WTC11 (cell line): ENCODE data around the gene METRNL. TPM values are rescaled to one million over a fixed set of nuclear protein-coding genes. Genes with fewer than 3 reads are reported as not detected.

Experiments used
- ATAC-seq: fragments of 200-7000 bp; cut with Tn5 transposase; 2 replicates; pipeline ENCODE4 v1.10.0; 2021; ENCODE audit warnings: mild to moderate bottlenecking, moderate library complexity
- CTCF ChIA-PET: fragments of 300-600 bp; sonication (Branson Sonifier 250); formaldehyde crosslinking; loops from one replicate; lab custom pipeline; 2021; ENCODE audit warnings: antibody characterized with exemption; lab: Charles Lee
- POLR2A ChIA-PET: fragments of 350-600 bp; sonication (Branson Sonifier 250); formaldehyde crosslinking; loops from one replicate; lab custom pipeline; 2021; ENCODE audit warnings: antibody characterized with exemption; lab: Charles Lee
- DNase-seq: peaks from one replicate; pipeline ENCODE4 v3.0.0; 2021; ENCODE audit warnings: low spot score
- H3K27ac Mint-ChIP-seq: 2 replicates; pipeline ENCODE4 v1.8.0; 2021; ENCODE audit warnings: mixed read lengths
- H3K27me3 Mint-ChIP-seq: 2 replicates; pipeline ENCODE4 v1.8.0; 2021; ENCODE audit warnings: low read depth, mild to moderate bottlenecking, moderate library complexity, mixed read lengths
- H3K36me3 Mint-ChIP-seq: 2 replicates; pipeline ENCODE4 v1.8.0; 2021; ENCODE audit warnings: mixed read lengths
- H3K4me1 Mint-ChIP-seq: 2 replicates; pipeline ENCODE4 v1.8.0; 2022; ENCODE audit warnings: mixed read lengths
- H3K4me3 Mint-ChIP-seq: 2 replicates; pipeline ENCODE4 v1.8.0; 2021; ENCODE audit warnings: mild to moderate bottlenecking, moderate library complexity, mixed read lengths
- H3K9me3 Mint-ChIP-seq: 2 replicates; pipeline ENCODE4 v1.8.0; 2021; ENCODE audit warnings: mixed read lengths
- CBFB ChIP-seq: sonication (generic); formaldehyde crosslinking; IDR thresholded peaks from 2 replicates; pipeline ENCODE4 v1.8.1; 2022; ENCODE audit warnings: mild to moderate bottlenecking, low read depth, missing genetic modification reagents
- CDX4 ChIP-seq: fragments of 250-450 bp; sonication (Bioruptor Pico); IDR thresholded peaks from 2 replicates; pipeline ENCODE4 v1.9.0; 2021; ENCODE audit warnings: moderate library complexity, mild to moderate bottlenecking, inconsistent platforms, borderline replicate concordance
- E2F4 ChIP-seq: sonication (generic); formaldehyde crosslinking; IDR thresholded peaks from 2 replicates; pipeline ENCODE4 v1.8.1; 2022; ENCODE audit warnings: low read depth, mild to moderate bottlenecking, moderate library complexity, missing genetic modification reagents, borderline replicate concordance
- E2F5 ChIP-seq: sonication (generic); formaldehyde crosslinking; IDR thresholded peaks from 2 replicates; pipeline ENCODE4 v1.8.1; 2022; ENCODE audit warnings: mild to moderate bottlenecking, moderate library complexity, missing genetic modification reagents
- ERG ChIP-seq: fragments of 250-450 bp; sonication (Bioruptor Pico); IDR thresholded peaks from 2 replicates; pipeline ENCODE4 v1.8.0; 2021; ENCODE audit warnings: mild to moderate bottlenecking
- GRHL2 ChIP-seq: fragments of 250-450 bp; sonication (Bioruptor Pico); IDR thresholded peaks from 2 replicates; pipeline ENCODE4 v1.8.0; 2022; ENCODE audit warnings: mild to moderate bottlenecking, moderate library complexity; ENCODE audit not compliant: insufficient replicate concordance, severe bottlenecking
- HMGA2 ChIP-seq: fragments of 250-450 bp; sonication (Bioruptor Pico); IDR thresholded peaks from 2 replicates; pipeline ENCODE4 v1.4.0; 2021; ENCODE audit warnings: mild to moderate bottlenecking, moderate library complexity
- IRF1 ChIP-seq: sonication (generic); formaldehyde crosslinking; IDR thresholded peaks from 2 replicates; pipeline ENCODE4 v1.8.0; 2023; ENCODE audit warnings: missing genetic modification reagents
- JUN ChIP-seq: sonication (generic); formaldehyde crosslinking; IDR thresholded peaks from 2 replicates; pipeline ENCODE4 v1.8.0; 2023; ENCODE audit warnings: mild to moderate bottlenecking, missing genetic modification reagents
- MLX ChIP-seq: sonication (generic); formaldehyde crosslinking; IDR thresholded peaks from 2 replicates; pipeline ENCODE4 v1.8.1; 2023; ENCODE audit warnings: mild to moderate bottlenecking, missing genetic modification reagents, moderate library complexity
- NR3C1 ChIP-seq: sonication (generic); formaldehyde crosslinking; conservative IDR thresholded peaks from 2 replicates; pipeline ENCODE4 v1.8.1; 2023; ENCODE audit warnings: low read depth, mild to moderate bottlenecking, missing genetic modification reagents
- OVOL2 ChIP-seq: fragments of 250-450 bp; sonication (Bioruptor Pico); IDR thresholded peaks from 2 replicates; pipeline ENCODE4 v1.9.0; 2021; ENCODE audit warnings: mild to moderate bottlenecking, borderline replicate concordance
- PRDM15 ChIP-seq: sonication (generic); formaldehyde crosslinking; IDR thresholded peaks from 2 replicates; pipeline ENCODE4 v1.8.0; 2022; ENCODE audit warnings: missing genetic modification reagents
- PREB ChIP-seq: sonication (generic); formaldehyde crosslinking; IDR thresholded peaks from 2 replicates; pipeline ENCODE4 v1.8.1; 2022; ENCODE audit warnings: mild to moderate bottlenecking, missing genetic modification reagents, moderate library complexity, borderline replicate concordance
- RELA ChIP-seq: sonication (generic); formaldehyde crosslinking; IDR thresholded peaks from 2 replicates; pipeline ENCODE4 v1.8.1; 2022; ENCODE audit warnings: missing genetic modification reagents, mild to moderate bottlenecking, borderline replicate concordance
- TEAD4 ChIP-seq: sonication (generic); formaldehyde crosslinking; IDR thresholded peaks from 2 replicates; pipeline ENCODE4 v1.8.0; 2022; ENCODE audit warnings: mild to moderate bottlenecking, missing genetic modification reagents
- USF1 ChIP-seq: sonication (generic); formaldehyde crosslinking; IDR thresholded peaks from 2 replicates; pipeline ENCODE4 v1.8.0; 2022; ENCODE audit warnings: mild to moderate bottlenecking, missing genetic modification reagents
- ZNF317 ChIP-seq: sonication (generic); formaldehyde crosslinking; IDR thresholded peaks from 2 replicates; pipeline ENCODE4 v1.8.1; 2023; ENCODE audit warnings: low read depth, mild to moderate bottlenecking, moderate library complexity, missing genetic modification reagents, borderline replicate concordance
- ZNF396 ChIP-seq: fragments of 250-450 bp; sonication (Bioruptor Pico); IDR thresholded peaks from 2 replicates; pipeline ENCODE4 v1.8.0; 2021; ENCODE audit warnings: mild to moderate bottlenecking, moderate library complexity, borderline replicate concordance
- ZNF416 ChIP-seq: fragments of 250-450 bp; sonication (Bioruptor Pico); IDR thresholded peaks from 2 replicates; pipeline ENCODE4 v1.9.0; 2021; ENCODE audit warnings: mild to moderate bottlenecking, inconsistent platforms
- total RNA-seq: library from RNA; stranded (reverse); gene quantifications from 3 replicates; pipeline ENCODE4 v1.2.3, GENCODE V29; 2021

Gene METRNL
- total RNA-seq, 1 experiment from 2014 or later, result 27.7 TPM

GRCh38 chr17:83053021-83053681 lies 26.3 kb upstream of the METRNL start:
- Mint-ChIP-seq H3K4me1 (peaks cover 5% of the 10 kb centered on the region), H3K36me3 (peaks cover 5% of the 10 kb centered on the region), H3K27ac (no peak overlapping the region), H3K27me3 (peaks cover 2% of the 10 kb centered on the region; the same call in 1 of the 2 replicates), H3K4me3 (no peak overlapping the region), H3K9me3 (no peaks in the 10 kb centered on the region)
- no peak for ATAC-seq
- CTCF ChIA-PET, result no interaction called here
- POLR2A ChIA-PET, result no interaction called here
- TF ChIP-seq HMGA2 (CRISPR knock-in tag), result no peak
- no peak for TF ChIP-seq ZNF396 (CRISPR knock-in tag)
- TF ChIP-seq USF1 (CRISPR knock-in tag), result no peak
- no peak for TF ChIP-seq JUN
- TF ChIP-seq IRF1 (CRISPR knock-in tag), result no peak
- no peak for TF ChIP-seq MLX (CRISPR knock-in tag)
- no peak for TF ChIP-seq RELA
- no peak for TF ChIP-seq E2F5 (CRISPR knock-in tag)
- no peak for TF ChIP-seq GRHL2
- TF ChIP-seq PREB (CRISPR knock-in tag), result no peak
- no peak for TF ChIP-seq ZNF416 (CRISPR knock-in tag)
- TF ChIP-seq CBFB, result no peak
- no peak for DNase-seq

- no peak for DNase-seq
- no peak overlapping the region for H3K4me3 Mint-ChIP-seq
- ChIA-PET CTCF (no interaction called here), POLR2A (no interaction called here)
- no peak for ATAC-seq
- peaks cover 2% of the 10 kb centered on the region; the same call in 1 of the 2 replicates for H3K27me3 Mint-ChIP-seq
- H3K27ac Mint-ChIP-seq, result no peak overlapping the region
- peaks cover 5% of the 10 kb centered on the region for H3K4me1 Mint-ChIP-seq
- no peaks in the 10 kb centered on the region for H3K9me3 Mint-ChIP-seq
- H3K36me3 Mint-ChIP-seq, result no peaks in the 10 kb centered on the region
- TF ChIP-seq NR3C1 (CRISPR knock-in tag) (no peak), OVOL2 (no peak), PRDM15 (CRISPR knock-in tag) (no peak), ZNF317 (no peak), PREB (CRISPR knock-in tag) (no peak), ERG (no peak), TEAD4 (CRISPR knock-in tag) (no peak), CBFB (no peak), CDX4 (no peak), JUN (no peak), HMGA2 (CRISPR knock-in tag) (no peak), E2F4 (CRISPR knock-in tag) (no peak)
These were observed 25.5 kb upstream of the METRNL start for GRCh38 chr17:83053739-83054451.
